ENCODE results near the gene SLC25A45. TPM values are rescaled to one million over a fixed set of nuclear protein-coding genes. Genes with fewer than 3 reads are reported as not detected.
A peak's percentile ranks its signal among the peaks of the same experiment; 100 is the strongest.

The SLC25A45 gene
- total RNA-seq, 1 donor from 2014 or later, result 2.2 TPM

DNA sequence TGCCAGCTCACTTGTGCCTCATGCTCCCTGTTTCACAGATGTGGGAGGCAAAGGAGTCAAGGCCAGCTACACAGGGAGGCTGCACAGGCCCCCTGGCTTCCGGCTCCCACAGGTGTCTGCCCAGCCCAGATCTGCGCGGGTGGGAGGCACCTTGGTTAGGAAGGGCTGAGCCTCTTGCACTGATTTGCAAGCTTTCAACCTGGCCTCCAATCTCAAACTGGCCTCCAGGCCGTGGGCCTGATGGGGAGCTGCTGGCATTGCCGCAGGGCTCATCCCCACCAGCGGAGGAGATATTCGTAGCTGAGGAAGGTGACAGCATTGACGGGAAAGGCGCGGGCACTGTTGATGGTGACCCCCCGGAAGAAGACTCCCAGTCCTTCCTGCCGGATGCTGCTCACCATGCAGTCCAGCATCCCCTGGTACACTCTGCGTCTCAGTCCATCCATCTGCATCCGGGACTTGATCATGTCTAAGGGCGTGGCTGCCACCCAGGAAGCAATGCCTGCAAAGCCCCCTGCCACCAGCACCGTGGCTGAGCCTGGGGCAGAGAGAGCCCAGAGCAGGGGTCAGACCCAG, 6.2 kb downstream of the SLC25A45 start:
- Histone ChIP-seq H3K36me3 (no peaks in the 10 kb centered on the region), H3K4me1 (peaks cover 13% of the 10 kb centered on the region), H3K27me3 (no peaks in the 10 kb centered on the region), H3K27ac (no peak overlapping the region), H3K9me3 (no peaks in the 10 kb centered on the region), H3K4me3 (no peak overlapping the region)
- TF ChIP-seq CTCF (IDR thresholded peaks at IDR 0.05), result no peak
- TF ChIP-seq POLR2A (IDR thresholded peaks at IDR 0.05), result no peak
- no peak for TF ChIP-seq POLR2AphosphoS5 (IDR thresholded peaks at IDR 0.05; ENCODE audit: insufficient read depth in 1 of 2, low read depth in 1 of 2)
- intact Hi-C loops (cut with DNase I), result no loop called here
- no peak for DNase-seq (ENCODE audit: extremely low spot score in 2 of 2)

DNA sequence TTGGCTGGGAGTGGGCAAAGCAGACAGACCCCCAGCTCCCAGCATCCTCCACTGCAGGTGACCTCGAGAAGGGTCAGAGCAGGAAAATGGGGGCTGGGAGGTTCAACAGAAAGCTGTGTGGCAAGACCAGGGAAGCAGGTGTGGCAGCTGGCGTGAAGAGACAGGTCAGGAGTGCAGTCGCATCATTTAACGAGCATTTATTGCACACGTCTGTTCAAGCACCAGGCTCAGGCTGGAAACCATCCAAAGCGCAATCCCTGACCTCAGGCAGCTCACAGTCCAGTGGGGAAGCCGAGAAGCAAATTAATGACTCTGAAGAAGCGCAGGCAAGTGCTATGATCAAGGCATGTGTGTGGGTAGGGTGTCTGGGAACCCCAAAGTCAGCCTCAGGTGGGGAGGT, 7.4 kb downstream of the SLC25A45 start:
- Histone ChIP-seq H3K27ac (no peak overlapping the region), H3K9me3 (no peaks in the 10 kb centered on the region), H3K36me3 (no peaks in the 10 kb centered on the region), H3K4me1 (peaks cover 1% of the 10 kb centered on the region), H3K4me3 (no peak overlapping the region), H3K27me3 (no peaks in the 10 kb centered on the region)
- intact Hi-C loops (cut with DNase I), result no loop called here
- TF ChIP-seq POLR2AphosphoS5 (IDR thresholded peaks at IDR 0.05; ENCODE audit: insufficient read depth in 1 of 2, low read depth in 1 of 2) (no peak), POLR2A (IDR thresholded peaks at IDR 0.05) (no peak)
- DNase-seq (ENCODE audit: extremely low spot score in 2 of 2), result no peak

- no peak for DNase-seq (ENCODE audit: extremely low spot score in 2 of 2)
- no peaks in the 10 kb centered on the region for H3K27me3 ChIP-seq
- no peak overlapping the region for H3K4me3 ChIP-seq
- H3K9me3 ChIP-seq, result no peaks in the 10 kb centered on the region
- H3K4me1 ChIP-seq, result no peaks in the 10 kb centered on the region
- H3K36me3 ChIP-seq, result no peaks in the 10 kb centered on the region
- H3K27ac ChIP-seq, result no peak overlapping the region
- TF ChIP-seq POLR2AphosphoS5 (IDR thresholded peaks at IDR 0.05; ENCODE audit: insufficient read depth in 1 of 2, low read depth in 1 of 2) (no peak), POLR2A (IDR thresholded peaks at IDR 0.05) (no peak), CTCF (IDR thresholded peaks at IDR 0.05) (no peak)
- intact Hi-C loops (cut with DNase I), result no loop called here
Observed at GRCh38 chr11:65373839-65374580, 8.4 kb downstream of the SLC25A45 start.

DNA sequence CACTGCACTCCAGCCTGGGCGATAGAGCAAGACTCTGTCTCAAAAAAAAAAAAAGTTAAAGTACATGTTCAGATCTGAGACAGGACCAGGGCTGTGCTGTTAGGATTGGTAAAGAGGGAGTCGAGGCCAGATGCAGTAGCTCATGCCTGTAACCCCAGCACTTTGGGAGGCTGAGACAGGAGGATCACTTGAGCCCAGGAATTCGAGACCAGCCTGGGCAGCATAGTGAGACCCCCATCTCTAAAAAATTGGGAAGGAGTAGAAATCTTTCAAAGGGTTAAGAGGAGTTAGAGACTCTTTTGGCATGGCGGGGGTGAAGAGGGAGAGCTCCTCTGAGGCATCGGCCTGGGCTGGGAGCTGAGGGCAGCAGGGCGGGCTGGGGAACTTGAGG, 11.8 kb downstream of the SLC25A45 start:
- no peaks in the 10 kb centered on the region for H3K9me3 ChIP-seq
- TF ChIP-seq POLR2AphosphoS5 (IDR thresholded peaks at IDR 0.05; ENCODE audit: insufficient read depth in 1 of 2, low read depth in 1 of 2) (no peak), POLR2A (IDR thresholded peaks at IDR 0.05) (no peak), CTCF (IDR thresholded peaks at IDR 0.05) (no peak)
- no peaks in the 10 kb centered on the region for H3K36me3 ChIP-seq
- no peaks in the 10 kb centered on the region for H3K27me3 ChIP-seq
- H3K4me1 ChIP-seq, result peaks cover 10% of the 10 kb centered on the region
- no peak overlapping the region for H3K27ac ChIP-seq
- DNase-seq (ENCODE audit: extremely low spot score in 2 of 2), result no peak
- H3K4me3 ChIP-seq, result no peak overlapping the region
- intact Hi-C loops (cut with DNase I), result no loop called here

DNA sequence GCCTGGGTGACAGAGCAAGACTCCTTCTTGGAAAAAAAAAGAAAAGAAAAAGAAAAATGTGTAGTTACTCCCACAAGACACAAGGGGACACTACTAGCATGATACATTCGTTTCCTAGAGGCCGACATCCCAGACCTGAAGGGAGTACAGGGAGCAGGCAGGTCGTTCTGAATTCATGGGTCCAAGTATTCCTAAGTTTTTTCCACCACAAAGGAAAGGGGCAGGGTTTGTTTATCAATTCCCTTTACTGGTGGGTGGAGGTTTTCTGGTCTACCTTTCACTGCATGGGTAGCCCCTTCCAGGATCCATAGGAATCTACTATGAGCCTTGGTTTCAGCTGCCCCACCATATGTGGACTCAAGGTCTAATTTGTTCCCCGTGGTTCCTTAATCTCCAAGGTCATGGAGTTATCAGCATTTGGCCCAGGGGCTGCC, 16.1 kb downstream of the SLC25A45 start:
- no peak overlapping the region for H3K4me3 ChIP-seq
- H3K27me3 ChIP-seq, result no peaks in the 10 kb centered on the region
- no peaks in the 10 kb centered on the region for H3K9me3 ChIP-seq
- no peak for DNase-seq (ENCODE audit: extremely low spot score in 2 of 2)
- intact Hi-C loops (cut with DNase I), result no loop called here
- peaks cover 10% of the 10 kb centered on the region for H3K4me1 ChIP-seq
- no peak overlapping the region for H3K27ac ChIP-seq
- no peaks in the 10 kb centered on the region for H3K36me3 ChIP-seq
- TF ChIP-seq POLR2A (IDR thresholded peaks at IDR 0.05) (no peak), CTCF (IDR thresholded peaks at IDR 0.05) (peak in 2 of 3 experiments; percentile 71 to 76), POLR2AphosphoS5 (IDR thresholded peaks at IDR 0.05; ENCODE audit: insufficient read depth in 1 of 2, low read depth in 1 of 2) (peak in 1 of 2 donors; percentile 71)

Measured in vagina (tissue), 2 donors.